A549 (cell line): ENCODE data around the gene DSCAML1. TPM values are rescaled to one million over a fixed set of nuclear protein-coding genes. Genes with fewer than 3 reads are reported as not detected.

ENCODE experiments used
- ATAC-seq, 2 experiments: fragments of 200-7000 bp in 1 of 2; fragments of >200 bp in 1 of 2; cut with Nextera tagmentation in 1 of 2; cut with Tn5 transposase in 1 of 2; 3 replicates each; pipeline versions ENCODE4 v1.8.0 to v1.9.1; 2018 to 2020; ENCODE audit warnings: mild to moderate bottlenecking in 1 of 2, moderate library complexity in 1 of 2
- CTCF ChIA-PET: fragments of 300-600 bp; sonication (Branson Sonifier 250); formaldehyde crosslinking; extraction: SDS; loops from one replicate; lab custom pipeline; 2021; ENCODE audit warnings: antibody characterized with exemption, inconsistent platforms; lab: Yijun Ruan, JAX
- POLR2A ChIA-PET: fragments of 350-600 bp; formaldehyde crosslinking; extraction: SDS; loops from one replicate; lab custom pipeline; 2021; ENCODE audit warnings: antibody characterized with exemption, inconsistent platforms; lab: Yijun Ruan, JAX
- DNase-seq, 2 experiments: peaks; one replicate each; pipeline versions ENCODE4 v3.0.0 to v3.0.0-alpha.2; 2011 to 2016; ENCODE audit warnings: low read depth in 1 of 2, low spot score in 1 of 2
- FAIRE-seq: peaks from 2 replicates; lab custom pipeline; 2011; peaks lifted over from hg19 to GRCh38; lab: Jason Lieb, UNC
- H3K27ac ChIP-seq, 2 experiments: fragments of >200 bp; sonication (Bioruptor Twin); formaldehyde crosslinking; 3 replicates each; pipeline ENCODE4 v1.5.1; 2016 to 2017
- H3K4me1 ChIP-seq: fragments of >200 bp; sonication (Bioruptor Twin); formaldehyde crosslinking; 3 replicates; pipeline ENCODE4 v1.6.1; 2016
- H3K4me2 ChIP-seq: fragments of >200 bp; sonication (Bioruptor Twin); formaldehyde crosslinking; 3 replicates; pipeline ENCODE4 v1.6.1; 2016
- H3K4me3 ChIP-seq: fragments of >200 bp; sonication (Bioruptor Twin); formaldehyde crosslinking; 3 replicates; pipeline ENCODE4 v1.5.1; 2016
- H3K9me3 ChIP-seq: fragments of >200 bp; sonication (Bioruptor Twin); formaldehyde crosslinking; 3 replicates; pipeline ENCODE4 v1.6.1; 2016
- CTCF ChIP-seq: fragments of >200 bp; sonication (Bioruptor Twin); formaldehyde crosslinking; IDR thresholded peaks from 3 replicates; pipeline ENCODE4 v1.5.1; 2016
- E2F6 ChIP-seq: IDR thresholded peaks from 2 replicates; pipeline ENCODE4 v1.6.1; 2012; ENCODE audit warnings: low read depth, borderline replicate concordance
- ELK1 ChIP-seq: fragments of 150-350 bp; IDR thresholded peaks from 2 replicates; pipeline ENCODE4 v1.6.1; 2014; ENCODE audit warnings: low read depth, mild to moderate bottlenecking, low read length
- FOXS1 ChIP-seq: fragments of 250-450 bp; sonication (Bioruptor Pico); IDR thresholded peaks from 2 replicates; pipeline ENCODE4 v1.5.0; 2020; ENCODE audit warnings: mild to moderate bottlenecking, moderate library complexity
- GATA3 ChIP-seq: IDR thresholded peaks from 2 replicates; pipeline ENCODE4 v1.6.1; 2012; ENCODE audit warnings: borderline replicate concordance
- HEYL ChIP-seq: fragments of 250-450 bp; sonication (Bioruptor Pico); IDR thresholded peaks from 2 replicates; pipeline ENCODE4 v1.8.0; 2021; ENCODE audit warnings: mild to moderate bottlenecking, moderate library complexity
- HMGXB4 ChIP-seq: fragments of 250-450 bp; sonication (Bioruptor Pico); IDR thresholded peaks from 2 replicates; pipeline ENCODE4 v1.5.0; 2021; ENCODE audit warnings: mild to moderate bottlenecking, moderate library complexity, borderline replicate concordance
- JUN ChIP-seq, 2 experiments: fragments of >200 bp; sonication (Bioruptor Twin); formaldehyde crosslinking; IDR thresholded peaks; 2 replicates in 1 of 2; 3 replicates in 1 of 2; pipeline ENCODE4 v1.6.1; 2016 to 2017
- MAX ChIP-seq: IDR thresholded peaks from 2 replicates; pipeline ENCODE4 v1.6.1; 2012
- MAZ ChIP-seq: fragments of 150-350 bp; IDR thresholded peaks from 2 replicates; pipeline ENCODE4 v1.6.1; 2014; ENCODE audit warnings: antibody characterized with exemption, low read depth, low read length, borderline replicate concordance
- MYC ChIP-seq: IDR thresholded peaks from 2 replicates; pipeline ENCODE4 v1.6.1; 2012; ENCODE audit warnings: mild to moderate bottlenecking, inconsistent platforms, low read length, improper control_type of control experiment, borderline replicate concordance
- RARB ChIP-seq: fragments of 250-450 bp; sonication (Bioruptor Pico); IDR thresholded peaks from 2 replicates; pipeline ENCODE4 v1.8.0; 2021; ENCODE audit warnings: mild to moderate bottlenecking, moderate library complexity
- RCOR1 ChIP-seq: fragments of 150-350 bp; IDR thresholded peaks from 2 replicates; pipeline ENCODE4 v1.6.1; 2014; ENCODE audit warnings: antibody characterized with exemption, low read length, low read depth
- RFX5 ChIP-seq: fragments of 450-650 bp; IDR thresholded peaks from 2 replicates; pipeline ENCODE4 v1.7.1; 2014; ENCODE audit warnings: antibody characterized with exemption, mild to moderate bottlenecking, moderate library complexity
- TFCP2L1 ChIP-seq: fragments of 250-450 bp; sonication (Bioruptor Pico); IDR thresholded peaks from 2 replicates; pipeline ENCODE4 v1.5.0; 2021; ENCODE audit warnings: mild to moderate bottlenecking
- WGBS: methylation state at CpG from one replicate; pipeline ENCODE4 v1.1.6; 2017; ENCODE audit errors: missing lambda C conversion rate; 5-methylcytosine and 5-hydroxymethylcytosine counted together
- polyA plus RNA-seq, 4 experiments: library from polyadenylated mRNA; depleted of rRNA in 3 of 4; stranded (reverse); fragments of >200 nt; fragmentation: RNase III in 1 of 4; extraction: RNeasy Plus Mini Kit Qiagen cat#74134 plus additional on column Dnase treatment in 1 of 4; gene quantifications; 2 replicates in 3 of 4; 3 replicates in 1 of 4; pipeline ENCODE4 v1.2.3, GENCODE V29; 2011 to 2017

DSCAML1 gene
- polyA plus RNA-seq, 2 of the 4 experiments (the other 2 are of a cell fraction) = 0.12 to 0.31 TPM

GRCh38 chr11:117752071-117752470 is 44.9 kb downstream of the DSCAML1 start (continued):
- TF ChIP-seq ELK1 = no peak
- TF ChIP-seq CTCF = no peak
- TF ChIP-seq GATA3 = no peak

GRCh38 chr11:117750916-117751662 is 45.9 kb downstream of the DSCAML1 start:
- Histone ChIP-seq H3K4me1 (no peaks in the 10 kb centered on the region), H3K9me3 (no peaks in the 10 kb centered on the region)
- no peak for FAIRE-seq
- TF ChIP-seq RFX5 (no peak), RARB (CRISPR knock-in tag) (no peak), MYC (no peak), MAX (no peak), HEYL (no peak)
- TF ChIP-seq, all 56 proteins: peak for 0
- DNase-seq (no peak), ATAC-seq (no peak)
- WGBS = 86% methylated on average over 13 of the region's 14 CpGs
- no peak overlapping the region for H3K4me2 ChIP-seq
- H3K4me3 ChIP-seq = no peak overlapping the region
- H3K27ac ChIP-seq = no peak overlapping the region
- POLR2A ChIA-PET = no interaction called here
- CTCF ChIA-PET = interaction anchor here (0.8 kb wide), 1 partner anchor 9 kb away, joined by 3 read pairs; no protein-coding TSS in a partner anchor

GRCh38 chr11:117750357-117750756 is 46.7 kb downstream of the DSCAML1 start:
- no peak overlapping the region for H3K4me2 ChIP-seq
- WGBS = 69% methylated on average over 5 of the region's 5 CpGs
- no peaks in the 10 kb centered on the region for H3K9me3 ChIP-seq
- ChIA-PET POLR2A (no interaction called here), CTCF (no interaction called here)
- H3K4me1 ChIP-seq = no peaks in the 10 kb centered on the region
- TF ChIP-seq RCOR1 (no peak), FOXS1 (CRISPR knock-in tag) (no peak), E2F6 (no peak)
- FAIRE-seq = no peak
- DNase-seq = no peak
- ATAC-seq = no peak
- no peak overlapping the region for H3K4me3 ChIP-seq
- H3K27ac ChIP-seq = no peak overlapping the region

GRCh38 chr11:117749541-117749910 is 47.5 kb downstream of the DSCAML1 start:
- H3K4me2 ChIP-seq = no peak overlapping the region
- DNase-seq (no peak), ATAC-seq (no peak), FAIRE-seq (no peak)
- 73% methylated on average over 8 of the region's 8 CpGs for WGBS
- no peak overlapping the region for H3K4me3 ChIP-seq
- ChIA-PET CTCF (no interaction called here), POLR2A (no interaction called here)
- no peaks in the 10 kb centered on the region for H3K9me3 ChIP-seq
- no peak overlapping the region for H3K27ac ChIP-seq
- no peaks in the 10 kb centered on the region for H3K4me1 ChIP-seq
- no peak for TF ChIP-seq TFCP2L1 (CRISPR knock-in tag)
- no peak for TF ChIP-seq MAZ
- no peak for TF ChIP-seq HMGXB4 (CRISPR knock-in tag)
- no peak for TF ChIP-seq RARB (CRISPR knock-in tag)
- TF ChIP-seq JUN (IDR thresholded peaks at IDR 0.05) = no peak
